Glutamatergic neuron (in vitro differentiated cells): Measurements from ENCODE around the gene KLK15. TPM values are rescaled to one million over a fixed set of nuclear protein-coding genes. Genes with fewer than 3 reads are reported as not detected.

Experiments used
- DNase-seq: peaks from one replicate; pipeline ENCODE4 v3.0.0; 2022
- H3K27ac Mint-ChIP-seq: one replicate; pipeline ENCODE4 v1.8.0; 2020; ENCODE audit warnings: mild to moderate bottlenecking, mixed read lengths, inconsistent platforms; ENCODE audit not compliant: unreplicated experiment
- H3K27me3 Mint-ChIP-seq: one replicate; pipeline ENCODE4 v1.8.0; 2020; ENCODE audit warnings: mild to moderate bottlenecking, moderate library complexity, mixed read lengths, inconsistent platforms; ENCODE audit not compliant: unreplicated experiment
- H3K36me3 Mint-ChIP-seq: one replicate; pipeline ENCODE4 v1.8.0; 2020; ENCODE audit warnings: mild to moderate bottlenecking, mixed read lengths, inconsistent platforms; ENCODE audit not compliant: unreplicated experiment
- H3K4me1 Mint-ChIP-seq: one replicate; pipeline ENCODE4 v1.8.0; 2020; ENCODE audit warnings: mild to moderate bottlenecking, low read depth, mixed read lengths, inconsistent platforms; ENCODE audit not compliant: unreplicated experiment
- H3K4me3 Mint-ChIP-seq: one replicate; pipeline ENCODE4 v1.8.0; 2020; ENCODE audit warnings: mild to moderate bottlenecking, mixed read lengths, inconsistent platforms; ENCODE audit not compliant: unreplicated experiment
- H3K9me3 Mint-ChIP-seq: one replicate; pipeline ENCODE4 v1.8.0; 2020; ENCODE audit warnings: mild to moderate bottlenecking, moderate library complexity, mixed read lengths, inconsistent platforms; ENCODE audit not compliant: unreplicated experiment
- total RNA-seq: library from RNA; stranded (reverse); fragmentation: NEBNext Ultra II Directional; extraction: Animal tissue kit (Norgen Biotek cat#: 25700); gene quantifications from one replicate; pipeline ENCODE4 v1.2.1, GENCODE V29; 2021; ENCODE audit not compliant: unreplicated experiment
- TF ChIP-seq, protein P1 (sequence below): fragments of 200-600 bp; sonication (generic); IDR thresholded peaks from one replicate; pipeline ENCODE4 v1.5.0; 2021; ENCODE audit not compliant: partially characterized antibody, unreplicated experiment

KLK15 gene
- total RNA-seq, 1 donor from 2014 or later: not detected

GRCh38 chr19:50826492-50827240, 6.7 kb downstream of the KLK15 start:
- Mint-ChIP-seq H3K4me3 (no peak overlapping the region), H3K4me1 (peaks cover 2% of the 10 kb centered on the region), H3K27ac (no peak overlapping the region), H3K9me3 (peaks cover 6% of the 10 kb centered on the region), H3K36me3 (peaks cover 9% of the 10 kb centered on the region), H3K27me3 (peaks cover 7% of the 10 kb centered on the region)
- TF ChIP-seq, protein P1, sequence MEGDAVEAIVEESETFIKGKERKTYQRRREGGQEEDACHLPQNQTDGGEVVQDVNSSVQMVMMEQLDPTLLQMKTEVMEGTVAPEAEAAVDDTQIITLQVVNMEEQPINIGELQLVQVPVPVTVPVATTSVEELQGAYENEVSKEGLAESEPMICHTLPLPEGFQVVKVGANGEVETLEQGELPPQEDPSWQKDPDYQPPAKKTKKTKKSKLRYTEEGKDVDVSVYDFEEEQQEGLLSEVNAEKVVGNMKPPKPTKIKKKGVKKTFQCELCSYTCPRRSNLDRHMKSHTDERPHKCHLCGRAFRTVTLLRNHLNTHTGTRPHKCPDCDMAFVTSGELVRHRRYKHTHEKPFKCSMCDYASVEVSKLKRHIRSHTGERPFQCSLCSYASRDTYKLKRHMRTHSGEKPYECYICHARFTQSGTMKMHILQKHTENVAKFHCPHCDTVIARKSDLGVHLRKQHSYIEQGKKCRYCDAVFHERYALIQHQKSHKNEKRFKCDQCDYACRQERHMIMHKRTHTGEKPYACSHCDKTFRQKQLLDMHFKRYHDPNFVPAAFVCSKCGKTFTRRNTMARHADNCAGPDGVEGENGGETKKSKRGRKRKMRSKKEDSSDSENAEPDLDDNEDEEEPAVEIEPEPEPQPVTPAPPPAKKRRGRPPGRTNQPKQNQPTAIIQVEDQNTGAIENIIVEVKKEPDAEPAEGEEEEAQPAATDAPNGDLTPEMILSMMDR: no peak
- no peak for DNase-seq

GRCh38 chr19:50823389-50824042, 9.9 kb downstream of the KLK15 start, which contains the start of gene KLK1:
KLK1 (minus strand) TSS chr19:50823787; CDS start chr19:50823748, 39 bp downstream.
- DNase-seq: no peak
- Mint-ChIP-seq H3K27me3 (peaks cover 17% of the 10 kb centered on the region), H3K4me1 (peaks cover 9% of the 10 kb centered on the region), H3K9me3 (peaks cover 6% of the 10 kb centered on the region), H3K4me3 (no peak within 1 kb of the TSS), H3K36me3 (peaks cover 13% of the 10 kb centered on the region), H3K27ac (no peak within 1 kb of the TSS)
- TF ChIP-seq, protein P1: no peak

DNA sequence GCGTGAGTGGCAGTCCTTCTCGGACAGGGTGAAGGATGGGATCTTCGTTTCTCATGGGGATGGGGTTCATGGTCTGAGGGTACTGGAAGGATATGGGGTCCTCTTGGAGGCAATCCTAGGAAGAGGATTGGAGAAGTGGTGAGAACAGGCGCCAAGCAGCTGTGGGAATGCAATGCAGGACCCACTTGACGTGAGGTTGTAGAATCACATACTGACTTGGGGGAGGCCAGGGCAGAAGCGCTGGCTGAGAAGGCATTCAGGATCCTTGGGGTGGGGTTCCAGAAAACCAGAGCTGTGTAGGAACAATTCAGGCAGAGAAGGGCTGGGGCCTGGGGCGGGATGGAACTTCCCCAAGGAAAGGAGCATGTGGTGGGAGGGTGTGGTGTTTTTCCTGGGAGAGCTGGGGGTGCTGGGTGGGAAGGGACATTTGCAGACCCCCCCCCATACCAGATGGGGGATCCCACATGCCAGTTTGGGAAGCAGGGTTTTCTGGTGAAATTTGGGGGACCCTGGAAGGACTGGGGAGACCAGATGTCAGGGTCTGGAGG, 10.6 kb downstream of the KLK15 start:
- H3K27me3 Mint-ChIP-seq: peaks cover 17% of the 10 kb centered on the region
- peaks cover 6% of the 10 kb centered on the region for H3K9me3 Mint-ChIP-seq
- TF ChIP-seq, protein P1: no peak
- H3K4me3 Mint-ChIP-seq: no peak overlapping the region
- H3K36me3 Mint-ChIP-seq: peaks cover 13% of the 10 kb centered on the region
- peaks cover 9% of the 10 kb centered on the region for H3K4me1 Mint-ChIP-seq
- H3K27ac Mint-ChIP-seq: no peak overlapping the region
- no peak for DNase-seq

GRCh38 chr19:50821622-50822021, 11.8 kb downstream of the KLK15 start:
- H3K9me3 Mint-ChIP-seq: peaks cover 8% of the 10 kb centered on the region
- peaks cover 15% of the 10 kb centered on the region for H3K27me3 Mint-ChIP-seq
- TF ChIP-seq, protein P1: no peak
- peaks cover 9% of the 10 kb centered on the region for H3K36me3 Mint-ChIP-seq
- peaks cover 9% of the 10 kb centered on the region for H3K4me1 Mint-ChIP-seq
- no peak overlapping the region for H3K27ac Mint-ChIP-seq
- no peak overlapping the region for H3K4me3 Mint-ChIP-seq
- no peak for DNase-seq

- H3K4me1 Mint-ChIP-seq: peaks cover 9% of the 10 kb centered on the region
- TF ChIP-seq, protein P1: no peak
- DNase-seq: no peak
- H3K4me3 Mint-ChIP-seq: peak overlapping the region; percentile 25
- peaks cover 10% of the 10 kb centered on the region for H3K9me3 Mint-ChIP-seq
- H3K36me3 Mint-ChIP-seq: peaks cover 9% of the 10 kb centered on the region
- H3K27me3 Mint-ChIP-seq: peaks cover 19% of the 10 kb centered on the region
- H3K27ac Mint-ChIP-seq: no peak overlapping the region
Observed at GRCh38 chr19:50821248-50821612, 12.1 kb downstream of the KLK15 start.
